HepG2 (cell line): ENCODE data around the gene ZNF618. TPM values are rescaled to one million over a fixed set of nuclear protein-coding genes. Genes with fewer than 3 reads are reported as not detected.

Experiments used
- EP300 ChIP-seq, 3 experiments: sonication (generic) in 1 of 3; formaldehyde crosslinking in 1 of 3; IDR thresholded peaks; 2 replicates each; pipeline versions ENCODE4 v1.5.1 to v1.6.1; 2011 to 2020; ENCODE audit warnings: low read depth in 2 of 3, low read length in 2 of 3, borderline replicate concordance in 1 of 3, improper control_type of control experiment in 1 of 3, mild to moderate bottlenecking in 1 of 3, missing genetic modification reagents in 1 of 3, moderate library complexity in 1 of 3
- GABPB1 ChIP-seq: IDR thresholded peaks from 2 replicates; pipeline ENCODE4 v1.6.1; 2016; ENCODE audit warnings: mild to moderate bottlenecking, missing genetic modification reagents, moderate library complexity, missing compliant biosample characterization
- HOXD1 ChIP-seq: sonication (generic); formaldehyde crosslinking; IDR thresholded peaks from 2 replicates; pipeline ENCODE4 v1.5.0; 2020; ENCODE audit warnings: missing genetic modification reagents
- MIXL1 ChIP-seq: IDR thresholded peaks from 2 replicates; pipeline ENCODE4 v1.6.1; 2016
- MYC ChIP-seq: sonication (generic); formaldehyde crosslinking; IDR thresholded peaks from 2 replicates; pipeline ENCODE4 v1.9.0; 2021; ENCODE audit warnings: missing genetic modification reagents, borderline replicate concordance
- NFKB2 ChIP-seq: sonication (generic); formaldehyde crosslinking; IDR thresholded peaks from 2 replicates; pipeline ENCODE4 v1.4.0; 2020; ENCODE audit warnings: missing genetic modification reagents, borderline replicate concordance
- TOE1 ChIP-seq: sonication (generic); formaldehyde crosslinking; IDR thresholded peaks from 2 replicates; pipeline ENCODE4 v1.4.0; 2020; ENCODE audit warnings: mild to moderate bottlenecking, missing genetic modification reagents
- XRCC5 ChIP-seq: fragments of 200-400 bp; formaldehyde crosslinking; optimal IDR thresholded peaks from 2 replicates; pipeline ENCODE3; 2017; ENCODE audit warnings: mild to moderate bottlenecking, low read length
- ZFP36L1 ChIP-seq: sonication (generic); formaldehyde crosslinking; IDR thresholded peaks from 2 replicates; pipeline ENCODE4 v1.8.0; 2022; ENCODE audit warnings: mild to moderate bottlenecking, missing genetic modification reagents, moderate library complexity
- ZMYM2 ChIP-seq: sonication (generic); formaldehyde crosslinking; IDR thresholded peaks from 2 replicates; pipeline ENCODE4 v1.8.0; 2022; ENCODE audit warnings: mild to moderate bottlenecking, missing genetic modification reagents
- ZNF281 ChIP-seq: sonication (generic); formaldehyde crosslinking; IDR thresholded peaks from 2 replicates; pipeline ENCODE4 v1.4.0; 2020; ENCODE audit warnings: missing genetic modification reagents, borderline replicate concordance
- ZNF510 ChIP-seq: sonication (generic); formaldehyde crosslinking; IDR thresholded peaks from 2 replicates; pipeline ENCODE4 v1.4.0; 2020; ENCODE audit warnings: low read depth, mild to moderate bottlenecking, missing genetic modification reagents
- ZNF574 ChIP-seq: sonication (generic); formaldehyde crosslinking; IDR thresholded peaks from 2 replicates; pipeline ENCODE4 v1.4.0; 2020; ENCODE audit warnings: missing genetic modification reagents
- ZNF597 ChIP-seq: sonication (generic); formaldehyde crosslinking; IDR thresholded peaks from 2 replicates; pipeline ENCODE4 v1.5.0; 2020; ENCODE audit warnings: missing genetic modification reagents
- ZNF724P ChIP-seq: sonication (generic); formaldehyde crosslinking; IDR thresholded peaks from 2 replicates; pipeline ENCODE4 v1.8.0; 2022; ENCODE audit warnings: missing genetic modification reagents, borderline replicate concordance
- ZNF780A ChIP-seq: sonication (generic); formaldehyde crosslinking; IDR thresholded peaks from 2 replicates; pipeline ENCODE4 v1.8.0; 2022; ENCODE audit warnings: mild to moderate bottlenecking, missing genetic modification reagents, moderate library complexity
- ZSCAN21 ChIP-seq: sonication (generic); formaldehyde crosslinking; IDR thresholded peaks from 2 replicates; pipeline ENCODE4 v1.8.0; 2022; ENCODE audit warnings: mild to moderate bottlenecking, missing genetic modification reagents, moderate library complexity, borderline replicate concordance
- polyA plus RNA-seq, 8 experiments: library from polyadenylated mRNA; depleted of rRNA in 3 of 8; stranded (reverse) in 7 of 8; unstranded in 1 of 8; fragments of >200 nt; fragmentation: Illumina TruSeq in 4 of 8; extraction: Trizol in 4 of 8; gene quantifications; 2 replicates each; pipeline versions ENCODE4 v1.2.1 to v1.2.3, GENCODE V29; 2011 to 2016; ENCODE audit warnings: low read depth in 4 of 8, missing spikeins in 1 of 8, mixed read lengths in 1 of 8; ENCODE audit not compliant: insufficient read depth in 1 of 8
- total RNA-seq, 5 experiments: library from RNA; depleted of rRNA; stranded (reverse); fragments of >200 nt; fragmentation: Illumina TruSeq; extraction: Trizol; gene quantifications; 2 replicates each; pipeline ENCODE4 v1.2.3, GENCODE V29; 2016; ENCODE audit warnings: low read depth in 1 of 5

Gene ZNF618
- total and polyA plus RNA-seq, 2 of the 13 experiments (the other 11 are each of a cell fraction or from before 2014, with no cell fraction given) = 0.07 TPM

GRCh38 chr9:114076237-114077161 is 200.4 kb downstream of the ZNF618 start (continued):
- TF ChIP-seq ZNF574 (CRISPR knock-in tag) (peak; percentile 56), MIXL1 (CRISPR knock-in tag) (0 out of 2 replicates have a peak, but pooled peaks have one; percentile 41), ZMYM2 (no peak), XRCC5 (peak; percentile 15), ZNF724P (CRISPR knock-in tag) (no peak), EP300 (IDR thresholded peaks at IDR 0.05; ENCODE audit: low read depth in 2 of 2, low read length in 2 of 2) (no peak), EP300 (CRISPR knock-in tag; IDR thresholded peaks at IDR 0.05; ENCODE audit: borderline replicate concordance) (no peak), ZNF510 (CRISPR knock-in tag) (no peak), GABPB1 (CRISPR knock-in tag) (0 out of 2 replicates have a peak, but pooled peaks have one; percentile 12), NFKB2 (CRISPR knock-in tag) (0 out of 2 replicates have a peak, but pooled peaks have one; percentile 30), ZSCAN21 (CRISPR knock-in tag) (peak; percentile 60; the same call in 1 of the 2 replicates), MYC (CRISPR knock-in tag) (peak; percentile 42; the same call in 1 of the 2 replicates), TOE1 (CRISPR knock-in tag) (no peak), ZNF597 (no peak), ZNF281 (no peak), ZNF780A (CRISPR knock-in tag) (no peak), ZFP36L1 (CRISPR knock-in tag) (no peak), HOXD1 (no peak)
